ENCODE data around the gene MAD1L1. TPM values are rescaled to one million over a fixed set of nuclear protein-coding genes. Genes with fewer than 3 reads are reported as not detected.

MAD1L1 gene
- total and polyA plus RNA-seq, 2 donors (not counting 1 experiment from before 2014, with no cell fraction given), result 9.8 to 29.4 TPM

GRCh38 chr7:2024567-2024918, 208.2 kb downstream of the MAD1L1 start:
- Histone ChIP-seq H3K36me3 (ENCODE audit: control insufficient read depth, insufficient read depth, low read length) (no peaks in the 10 kb centered on the region), H3K9me3 (ENCODE audit: control insufficient read depth, insufficient read depth, low read depth, low read length) (no peaks in the 10 kb centered on the region), H3K4me3 (replicated peaks in 1 of 4; ENCODE audit: control extremely low read depth in 1 of 4, insufficient read depth in 1 of 4, low read depth in 3 of 4, low read length in 4 of 4) (no peak overlapping the region), H3K9ac (ENCODE audit: insufficient read depth, low read length) (no peak overlapping the region), H3K4me2 (ENCODE audit: extremely low read depth, insufficient read depth, low read length) (no peak overlapping the region), H3K27me3 (ENCODE audit: control insufficient read depth, insufficient read depth, low read length) (no peaks in the 10 kb centered on the region), H3K27ac (ENCODE audit: insufficient read depth, low read length) (no peak overlapping the region), H4K20me1 (ENCODE audit: control insufficient read depth, extremely low read depth, insufficient read depth, low read length) (no peaks in the 10 kb centered on the region), H2AFZ (ENCODE audit: low read length) (no peak overlapping the region), H3K4me1 (ENCODE audit: control insufficient read depth, extremely low read depth, insufficient read depth, low read length) (peaks cover 8% of the 10 kb centered on the region), H3K79me2 (ENCODE audit: control insufficient read depth, insufficient read depth, low read length) (no peaks in the 10 kb centered on the region)
- TF ChIP-seq EZH2 (IDR thresholded peaks at IDR 0.05; ENCODE audit: low read length, missing control alignments), result no peak
- no peak for TF ChIP-seq CTCF (conservative IDR thresholded peaks at IDR 0.05 in 1 of 2, IDR thresholded peaks at IDR 0.05 in 1 of 2; ENCODE audit: low read depth in 1 of 2, low read length in 2 of 2)
- no peak for DNase-seq (ENCODE audit: low read depth in 2 of 2)

GRCh38 chr7:2023877-2024566, 208.7 kb downstream of the MAD1L1 start:
- Histone ChIP-seq H3K36me3 (ENCODE audit: control insufficient read depth, insufficient read depth, low read length) (no peaks in the 10 kb centered on the region), H3K9me3 (ENCODE audit: control insufficient read depth, insufficient read depth, low read depth, low read length) (no peaks in the 10 kb centered on the region), H3K27ac (ENCODE audit: insufficient read depth, low read length) (no peak overlapping the region), H3K4me3 (replicated peaks in 1 of 4; ENCODE audit: control extremely low read depth in 1 of 4, insufficient read depth in 1 of 4, low read depth in 3 of 4, low read length in 4 of 4) (no peak overlapping the region), H4K20me1 (ENCODE audit: control insufficient read depth, extremely low read depth, insufficient read depth, low read length) (no peaks in the 10 kb centered on the region), H3K79me2 (ENCODE audit: control insufficient read depth, insufficient read depth, low read length) (no peaks in the 10 kb centered on the region), H3K4me2 (ENCODE audit: extremely low read depth, insufficient read depth, low read length) (no peak overlapping the region), H3K4me1 (ENCODE audit: control insufficient read depth, extremely low read depth, insufficient read depth, low read length) (peaks cover 13% of the 10 kb centered on the region), H3K9ac (ENCODE audit: insufficient read depth, low read length) (no peak overlapping the region), H2AFZ (ENCODE audit: low read length) (no peak overlapping the region), H3K27me3 (ENCODE audit: control insufficient read depth, insufficient read depth, low read length) (no peaks in the 10 kb centered on the region)
- peak in 1 of 2 donors; percentile 29 for DNase-seq (ENCODE audit: low read depth in 2 of 2)
- TF ChIP-seq CTCF (conservative IDR thresholded peaks at IDR 0.05 in 1 of 2, IDR thresholded peaks at IDR 0.05 in 1 of 2; ENCODE audit: low read depth in 1 of 2, low read length in 2 of 2) (no peak), EZH2 (IDR thresholded peaks at IDR 0.05; ENCODE audit: low read length, missing control alignments) (no peak)

GRCh38 chr7:2022737-2023250, 210.0 kb downstream of the MAD1L1 start:
- Histone ChIP-seq H2AFZ (ENCODE audit: low read length) (no peak overlapping the region), H3K9ac (ENCODE audit: insufficient read depth, low read length) (no peak overlapping the region), H3K27ac (ENCODE audit: insufficient read depth, low read length) (no peak overlapping the region), H4K20me1 (ENCODE audit: control insufficient read depth, extremely low read depth, insufficient read depth, low read length) (no peaks in the 10 kb centered on the region), H3K9me3 (ENCODE audit: control insufficient read depth, insufficient read depth, low read depth, low read length) (no peaks in the 10 kb centered on the region), H3K4me2 (ENCODE audit: extremely low read depth, insufficient read depth, low read length) (no peak overlapping the region), H3K4me3 (replicated peaks in 1 of 4; ENCODE audit: control extremely low read depth in 1 of 4, insufficient read depth in 1 of 4, low read depth in 3 of 4, low read length in 4 of 4) (no peak overlapping the region), H3K36me3 (ENCODE audit: control insufficient read depth, insufficient read depth, low read length) (no peaks in the 10 kb centered on the region), H3K4me1 (ENCODE audit: control insufficient read depth, extremely low read depth, insufficient read depth, low read length) (peaks cover 19% of the 10 kb centered on the region), H3K27me3 (ENCODE audit: control insufficient read depth, insufficient read depth, low read length) (no peaks in the 10 kb centered on the region), H3K79me2 (ENCODE audit: control insufficient read depth, insufficient read depth, low read length) (no peaks in the 10 kb centered on the region)
- no peak for TF ChIP-seq EZH2 (IDR thresholded peaks at IDR 0.05; ENCODE audit: low read length, missing control alignments)
- no peak for TF ChIP-seq CTCF (conservative IDR thresholded peaks at IDR 0.05 in 1 of 2, IDR thresholded peaks at IDR 0.05 in 1 of 2; ENCODE audit: low read depth in 1 of 2, low read length in 2 of 2)
- no peak for DNase-seq (ENCODE audit: low read depth in 2 of 2)

Data from fibroblast of lung (primary cell).